ENCODE data around the gene MET. TPM values are rescaled to one million over a fixed set of nuclear protein-coding genes. Genes with fewer than 3 reads are reported as not detected.
A peak's percentile ranks its signal among the peaks of the same experiment; 100 is the strongest.

The MET gene
- total and polyA plus RNA-seq, 2 of the 13 experiments (the other 11 are each of a cell fraction or from before 2014, with no cell fraction given): 21.8 to 31.5 TPM

- peak; percentile 55; the same call in 1 of the 2 replicates for TF ChIP-seq SAP130 (CRISPR knock-in tag; IDR thresholded peaks at IDR 0.05; ENCODE audit: low read depth)
- peak; percentile 32; the same call in 1 of the 2 replicates for TF ChIP-seq BCL6 (CRISPR knock-in tag; IDR thresholded peaks at IDR 0.05)
- 0 out of 2 replicates have a peak, but pooled peaks have one; percentile 43 for TF ChIP-seq ZGPAT (CRISPR knock-in tag; IDR thresholded peaks at IDR 0.05)
- peak; percentile 81 for TF ChIP-seq FOXP4 (CRISPR knock-in tag; IDR thresholded peaks at IDR 0.05)
- peak; percentile 60; the same call in 1 of the 2 replicates for TF ChIP-seq HOMEZ (CRISPR knock-in tag; IDR thresholded peaks at IDR 0.05; ENCODE audit: low read depth)
- no peak for TF ChIP-seq ATF2 (CRISPR knock-in tag; IDR thresholded peaks at IDR 0.05)
- no peak for TF ChIP-seq ZIK1 (CRISPR knock-in tag; IDR thresholded peaks at IDR 0.05; ENCODE audit: borderline replicate concordance, low read depth)
- no peak for TF ChIP-seq ZNF329 (CRISPR knock-in tag; IDR thresholded peaks at IDR 0.05; ENCODE audit: low read depth)
- TF ChIP-seq SRSF9 (IDR thresholded peaks at IDR 0.05; ENCODE audit: borderline replicate concordance, insufficient read depth, low read depth, low read length, poor library complexity, severe bottlenecking): no peak
- no peak for TF ChIP-seq ZMAT5 (CRISPR knock-in tag; IDR thresholded peaks at IDR 0.05; ENCODE audit: borderline replicate concordance, low read depth)
- TF ChIP-seq ZNF326 (CRISPR knock-in tag; IDR thresholded peaks at IDR 0.05; ENCODE audit: borderline replicate concordance): no peak
- no peak for TF ChIP-seq NFE2L1 (CRISPR knock-in tag; IDR thresholded peaks at IDR 0.05; ENCODE audit: borderline replicate concordance)
- TF ChIP-seq ATF7 (IDR thresholded peaks at IDR 0.05): no peak
- TF ChIP-seq ATF7 (CRISPR knock-in tag; IDR thresholded peaks at IDR 0.05): no peak
- no peak for TF ChIP-seq MYNN (CRISPR knock-in tag; IDR thresholded peaks at IDR 0.05; ENCODE audit: low read depth)
- TF ChIP-seq MTA1 (CRISPR knock-in tag; IDR thresholded peaks at IDR 0.05; ENCODE audit: borderline replicate concordance): no peak
- peak; percentile 89 for TF ChIP-seq FOXA3 (CRISPR knock-in tag; IDR thresholded peaks at IDR 0.05)
- TF ChIP-seq KDM2A (CRISPR knock-in tag; IDR thresholded peaks at IDR 0.05; ENCODE audit: borderline replicate concordance, low read depth): no peak
- no peak for TF ChIP-seq ZNF362 (CRISPR knock-in tag; IDR thresholded peaks at IDR 0.05; ENCODE audit: borderline replicate concordance)
- no peak for TF ChIP-seq MTF1 (CRISPR knock-in tag; IDR thresholded peaks at IDR 0.05)
Observed at GRCh38 chr7:116710764-116711452, 38.9 kb downstream of the MET start (continued).

All from HepG2 (cell line).